Measurements from ENCODE around the gene USP3. TPM values are rescaled to one million over a fixed set of nuclear protein-coding genes. Genes with fewer than 3 reads are reported as not detected.

Gene USP3
- total and polyA plus RNA-seq, 2 of the 4 experiments (the other 2 are of a cell fraction): 17.3 to 52.3 TPM

DNA sequence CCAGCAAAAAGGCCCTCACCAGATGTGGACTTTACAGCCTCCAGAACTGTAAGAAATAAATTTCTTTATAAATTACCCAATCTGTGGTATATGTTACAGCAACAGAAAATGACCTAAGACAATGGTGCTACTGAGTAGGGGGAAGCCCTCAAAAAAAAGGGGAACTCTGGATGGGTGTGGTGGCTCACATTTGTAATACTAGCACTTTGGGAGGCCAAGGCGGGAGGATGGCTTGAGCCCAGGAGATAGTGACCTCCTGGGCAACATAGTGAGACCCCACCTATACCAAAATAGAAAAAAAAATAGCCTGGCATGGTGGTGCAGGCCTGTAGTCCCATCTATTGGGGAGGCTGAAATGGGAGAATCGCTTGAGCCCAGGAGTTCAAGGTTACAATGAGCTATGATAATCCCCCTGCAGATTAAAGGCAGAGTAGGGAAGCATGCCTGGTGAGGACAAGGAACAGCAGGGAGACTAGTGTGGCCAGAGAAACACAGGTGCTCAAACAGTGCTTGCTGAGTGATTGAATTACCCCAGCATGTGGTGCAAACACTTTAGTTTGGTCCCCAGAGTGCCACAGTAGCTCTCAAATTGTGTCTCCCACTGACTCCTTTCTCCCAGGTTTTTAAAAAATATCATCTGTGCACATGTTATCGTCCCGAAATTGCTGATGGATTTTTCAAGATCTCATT is 13.9 kb upstream of the USP3 start:
- H2AK9ac ChIP-seq (replicated peaks; ENCODE audit: low read depth, low read length, poor library complexity): no peak overlapping the region
- no peak overlapping the region for H3K4ac ChIP-seq (ENCODE audit: low read depth, low read length)
- DNase-seq (no peak), ATAC-seq (ENCODE audit: low read depth) (no peak)
- 93% methylated on average over 2 of the region's 4 CpGs; no CpG with 5 or more reads in 1 of the 2 experiments for WGBS, 2 experiments (ENCODE audit: extremely low coverage in 2 of 2, insufficient read length in 1 of 2)
- H3K4me3 ChIP-seq (ENCODE audit: insufficient read depth, low read depth, low read length): no peak overlapping the region
- intact Hi-C loops (cut with micrococcal nuclease): no loop called here
- no peaks in the 10 kb centered on the region for H3K36me3 ChIP-seq (ENCODE audit: control insufficient read depth, insufficient read depth, low read length)
- ChIA-PET CTCF (interaction anchor here (0.6 kb wide), 1 partner anchor 11 kb away, joined by 3 read pairs; no protein-coding TSS in a partner anchor), POLR2A (ENCODE audit: unreplicated experiment) (no interaction called here)
- H3K9me1 ChIP-seq (ENCODE audit: insufficient read depth, low read length): peaks cover 18% of the 10 kb centered on the region
- H2BK120ac ChIP-seq (ENCODE audit: low read depth, low read length): no peak overlapping the region
- no peak overlapping the region for H4K8ac ChIP-seq (ENCODE audit: low read depth in 2 of 2, low read length in 2 of 2)
- no peaks in the 10 kb centered on the region for H3K27me3 ChIP-seq (ENCODE audit: control insufficient read depth, insufficient read depth, low read length)
- no peak overlapping the region for H3K23ac ChIP-seq (ENCODE audit: low read depth, low read length)
- no peak overlapping the region for H2AK5ac ChIP-seq (ENCODE audit: low read depth, low read length)
- in situ Hi-C loops (cut with MboI; ENCODE audit: low sequenced_read_pairs): no loop called here
- 0 out of 3 replicates have a peak overlapping the region, but pooled peaks have one; percentile 18 for H2BK15ac ChIP-seq (ENCODE audit: low read depth, low read length)
- H2BK20ac ChIP-seq (ENCODE audit: low read depth, low read length): no peak overlapping the region
- H2AFZ ChIP-seq (replicated peaks; ENCODE audit: low read length, poor library complexity): no peak overlapping the region
- no peak overlapping the region for H3K56ac ChIP-seq (ENCODE audit: extremely low read depth, insufficient read depth, low read length)
- peaks cover 16% of the 10 kb centered on the region for H3K4me1 ChIP-seq (ENCODE audit: control insufficient read depth, insufficient read depth, low read length)
- no peak overlapping the region for H3K9ac ChIP-seq (ENCODE audit: low read depth, low read length)
- H3K18ac ChIP-seq (ENCODE audit: low read depth, low read length): no peak overlapping the region
- TF ChIP-seq POLR2A (IDR thresholded peaks at IDR 0.05; ENCODE audit: low read depth, low read length): no peak
- no peak overlapping the region for H3K4me2 ChIP-seq (ENCODE audit: low read depth, low read length)
- H3K9me3 ChIP-seq (ENCODE audit: control insufficient read depth, insufficient read depth, low read length): no peaks in the 10 kb centered on the region
- H2BK5ac ChIP-seq (ENCODE audit: low read depth, low read length, poor library complexity, severe bottlenecking): no peak overlapping the region
- no peaks in the 10 kb centered on the region for H3K79me1 ChIP-seq (ENCODE audit: low read depth in 1 of 2, low read length in 2 of 2)
- no peak overlapping the region for H4K91ac ChIP-seq (ENCODE audit: insufficient read depth, low read depth, low read length)
- BruUV-seq (replicated peaks): no TSS peak
- H4K5ac ChIP-seq (ENCODE audit: low read depth, low read length): no peak overlapping the region
- H4K20me1 ChIP-seq (ENCODE audit: insufficient read depth, low read length): no peaks in the 10 kb centered on the region
- H3K14ac ChIP-seq (replicated peaks; ENCODE audit: low read depth, low read length): no peak overlapping the region
- dilution Hi-C loops (cut with HindIII; ENCODE audit: low sequenced_read_pairs, unreplicated experiment): no loop called here
- H3K27ac ChIP-seq (ENCODE audit: insufficient read depth, low read length): no peak overlapping the region
